Activated CD8-positive, alpha-beta T cell treated with anti-CD3 and anti-CD28 coated beads for 36 hours (primary cell): Measurements from ENCODE around the gene TSPYL1. TPM values are rescaled to one million over a fixed set of nuclear protein-coding genes. Genes with fewer than 3 reads are reported as not detected.

Experiments
- ATAC-seq: fragments of 200-7000 bp; cut with Tn5 transposase; one replicate; pipeline ENCODE4 v1.10.0; 2021; ENCODE audit warnings: mild to moderate bottlenecking, moderate library complexity
- CTCF ChIA-PET: fragments of 350-600 bp; sonication (Branson Sonifier 250); formaldehyde crosslinking; loops from one replicate; lab custom pipeline; 2021; ENCODE audit warnings: antibody characterized with exemption; lab: Charles Lee
- POLR2A ChIA-PET: fragments of 350-600 bp; sonication (Branson Sonifier 250); formaldehyde crosslinking; loops from one replicate; lab custom pipeline; 2021; ENCODE audit warnings: antibody characterized with exemption; lab: Charles Lee
- DNase-seq: peaks from one replicate; pipeline ENCODE4 v3.0.0-alpha.2; 2020
- H3K27ac Mint-ChIP-seq: one replicate; pipeline ENCODE4 v1.8.0; 2021; ENCODE audit warnings: mild to moderate bottlenecking, mixed read lengths
- H3K27me3 Mint-ChIP-seq: one replicate; pipeline ENCODE4 v1.8.0; 2021; ENCODE audit warnings: mixed read lengths
- H3K36me3 Mint-ChIP-seq: one replicate; pipeline ENCODE4 v1.8.0; 2021; ENCODE audit warnings: low read depth, mixed read lengths
- H3K4me1 Mint-ChIP-seq: one replicate; pipeline ENCODE4 v1.8.0; 2021; ENCODE audit warnings: low read depth, mixed read lengths
- H3K4me3 Mint-ChIP-seq: one replicate; pipeline ENCODE4 v1.8.0; 2021; ENCODE audit warnings: mild to moderate bottlenecking, moderate library complexity, mixed read lengths
- H3K9me3 Mint-ChIP-seq: one replicate; pipeline ENCODE4 v1.8.0; 2021; ENCODE audit warnings: mixed read lengths
- intact Hi-C: fragments of 100-400 bp; cut with micrococcal nuclease; formaldehyde crosslinking; loops from one replicate; pipeline ENCODE4 v1.10.0; 2022
- total RNA-seq, 2 experiments: library from RNA; stranded (reverse); gene quantifications; one replicate each; pipeline ENCODE4 v1.2.3, GENCODE V29; 2021
- TF ChIP-seq, protein P1 (sequence below): fragments of 200-600 bp; IDR thresholded peaks from one replicate; pipeline ENCODE4 v1.8.0; 2022; ENCODE audit warnings: antibody characterized with exemption, mild to moderate bottlenecking

TSPYL1 gene
- total RNA-seq, 2 experiments from 2014 or later: 38.5 to 38.6 TPM

DNA sequence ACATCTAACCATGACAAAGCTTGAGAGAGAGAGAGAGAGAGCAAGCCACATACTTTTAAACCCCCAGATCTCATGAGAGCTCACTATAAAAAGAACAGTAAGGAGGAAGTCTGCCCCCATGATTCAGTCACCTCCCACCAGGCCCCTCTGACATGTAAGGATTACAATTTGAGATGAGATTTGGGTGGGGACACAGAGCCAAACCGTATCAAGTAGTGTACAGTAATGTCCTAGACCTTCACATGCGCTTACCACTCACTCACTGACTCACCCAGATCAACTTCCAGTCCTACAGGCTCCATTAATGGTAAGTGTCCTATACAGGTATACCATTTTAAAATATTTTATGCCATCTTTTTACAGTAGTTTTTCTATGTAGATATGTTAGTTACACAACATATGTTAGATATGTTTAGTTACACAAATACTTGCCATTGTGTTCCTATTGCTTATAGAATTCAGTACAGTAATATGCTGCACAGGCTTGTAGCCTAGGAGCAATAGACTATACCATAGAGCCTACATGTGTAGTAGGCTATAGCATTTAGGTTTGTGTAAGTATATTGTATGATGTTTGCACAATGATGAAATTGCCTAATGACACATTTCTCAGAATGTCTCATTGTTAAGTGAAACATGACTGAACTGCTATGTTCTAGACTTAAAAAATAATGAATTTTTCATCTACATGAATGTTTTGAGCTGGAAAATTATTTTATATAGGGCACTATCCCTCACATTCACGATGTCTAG lies 11.7 kb downstream of the TSPYL1 start:
- Mint-ChIP-seq H3K4me1 (peaks cover 27% of the 10 kb centered on the region), H3K27ac (no peak overlapping the region), H3K27me3 (no peaks in the 10 kb centered on the region), H3K4me3 (no peak overlapping the region), H3K36me3 (peaks cover 29% of the 10 kb centered on the region), H3K9me3 (peaks cover 11% of the 10 kb centered on the region)
- intact Hi-C loops: no loop called here
- no peak for DNase-seq
- TF ChIP-seq, protein P1, sequence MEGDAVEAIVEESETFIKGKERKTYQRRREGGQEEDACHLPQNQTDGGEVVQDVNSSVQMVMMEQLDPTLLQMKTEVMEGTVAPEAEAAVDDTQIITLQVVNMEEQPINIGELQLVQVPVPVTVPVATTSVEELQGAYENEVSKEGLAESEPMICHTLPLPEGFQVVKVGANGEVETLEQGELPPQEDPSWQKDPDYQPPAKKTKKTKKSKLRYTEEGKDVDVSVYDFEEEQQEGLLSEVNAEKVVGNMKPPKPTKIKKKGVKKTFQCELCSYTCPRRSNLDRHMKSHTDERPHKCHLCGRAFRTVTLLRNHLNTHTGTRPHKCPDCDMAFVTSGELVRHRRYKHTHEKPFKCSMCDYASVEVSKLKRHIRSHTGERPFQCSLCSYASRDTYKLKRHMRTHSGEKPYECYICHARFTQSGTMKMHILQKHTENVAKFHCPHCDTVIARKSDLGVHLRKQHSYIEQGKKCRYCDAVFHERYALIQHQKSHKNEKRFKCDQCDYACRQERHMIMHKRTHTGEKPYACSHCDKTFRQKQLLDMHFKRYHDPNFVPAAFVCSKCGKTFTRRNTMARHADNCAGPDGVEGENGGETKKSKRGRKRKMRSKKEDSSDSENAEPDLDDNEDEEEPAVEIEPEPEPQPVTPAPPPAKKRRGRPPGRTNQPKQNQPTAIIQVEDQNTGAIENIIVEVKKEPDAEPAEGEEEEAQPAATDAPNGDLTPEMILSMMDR: no peak
- peak; percentile 37 for ATAC-seq
- CTCF ChIA-PET: interaction anchor here (0.7 to 3.4 kb wide), 22 partner anchors 8 to 296 kb away, joined by 3 to 18 read pairs (median 6); partner anchors contain the start of genes TSPYL1 and TSPYL4
- POLR2A ChIA-PET: interaction anchor here (0.9 to 1.3 kb wide), 2 partner anchors 10 to 14 kb away, joined by 4 to 5 read pairs; partner anchors contain the start of gene TSPYL4

DNA sequence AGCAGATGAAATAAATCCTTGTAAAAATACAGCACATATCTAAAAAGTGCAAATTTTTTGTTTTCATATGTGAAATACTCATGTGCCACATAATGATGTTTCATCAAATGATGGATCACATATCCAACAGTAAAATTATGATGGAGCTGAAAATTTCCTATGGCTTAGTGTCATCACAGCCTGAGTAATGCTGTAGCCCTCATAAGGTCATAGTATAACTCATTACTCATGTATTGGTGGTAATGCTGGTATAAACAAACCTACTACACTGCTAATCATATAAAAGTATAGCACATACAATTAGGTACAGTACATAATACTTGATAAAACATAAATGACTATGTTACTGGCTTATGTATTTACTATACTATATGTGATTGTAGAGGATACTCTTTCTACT lies 12.9 kb downstream of the TSPYL1 start:
- no peak overlapping the region for H3K27ac Mint-ChIP-seq
- no peak for ATAC-seq
- POLR2A ChIA-PET: interaction anchor here (0.9 to 1.4 kb wide), 3 partner anchors 11 to 13 kb away, joined by 3 to 5 read pairs (median 4); partner anchors contain the start of gene TSPYL4

DNA sequence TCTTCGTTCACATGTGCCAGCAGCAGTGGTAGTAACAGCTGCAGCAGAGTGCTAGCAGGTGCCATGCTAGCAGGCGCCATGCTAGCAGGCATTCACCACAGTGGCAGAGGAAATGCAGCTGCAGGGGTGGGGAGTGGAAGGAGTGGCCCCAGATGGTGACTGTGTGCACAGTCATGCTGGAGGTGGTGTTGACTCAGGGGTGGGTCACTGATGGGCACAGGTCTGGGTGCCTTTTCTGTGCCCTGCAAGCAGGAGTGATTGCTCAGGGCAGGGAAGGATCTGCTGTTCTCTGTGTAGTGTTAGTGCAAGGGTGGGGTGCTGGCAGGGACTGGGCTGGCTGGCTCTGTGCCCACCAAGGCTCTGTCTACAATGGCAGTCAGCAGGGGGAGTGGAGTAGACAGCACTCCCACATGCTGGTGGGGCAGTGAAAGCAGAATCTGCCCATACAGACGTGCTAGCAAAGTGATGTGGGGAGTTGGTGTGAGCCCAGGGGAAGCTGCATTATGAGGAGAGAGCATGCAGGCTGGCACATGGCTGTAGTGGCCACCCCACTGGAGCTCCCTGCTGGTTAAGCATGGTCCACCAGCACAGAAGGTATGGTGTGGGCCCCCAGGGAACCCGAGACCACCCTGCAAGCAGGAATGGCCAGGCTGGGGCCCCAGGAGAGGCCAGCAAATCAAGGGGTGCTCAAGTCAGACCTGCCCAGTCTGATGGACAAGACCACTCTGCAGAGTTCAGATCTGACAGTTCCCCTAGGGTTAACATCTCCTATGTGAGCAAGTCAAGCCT lies 14.5 kb downstream of the TSPYL1 start:
- ATAC-seq (peak; percentile 54), DNase-seq (no peak)
- no peak overlapping the region for H3K4me3 Mint-ChIP-seq
- intact Hi-C loops: no loop called here
- ChIA-PET POLR2A (interaction anchor here (0.7 to 1.4 kb wide), 3 partner anchors 9 to 15 kb away, joined by 3 to 4 read pairs (median 3); partner anchors contain the start of gene TSPYL1), CTCF (interaction anchor here (1.4 kb wide), 1 partner anchor 22 kb away, joined by 4 read pairs; no protein-coding TSS in a partner anchor)
- H3K9me3 Mint-ChIP-seq: peaks cover 14% of the 10 kb centered on the region
- H3K36me3 Mint-ChIP-seq: peaks cover 46% of the 10 kb centered on the region
- peaks cover 40% of the 10 kb centered on the region for H3K4me1 Mint-ChIP-seq
- no peak overlapping the region for H3K27ac Mint-ChIP-seq
- H3K27me3 Mint-ChIP-seq: no peaks in the 10 kb centered on the region
- TF ChIP-seq, protein P1: no peak

More for the DNA sequence above, 12.9 kb downstream of the TSPYL1 start:
- Mint-ChIP-seq H3K4me3 (no peak overlapping the region), H3K27me3 (no peaks in the 10 kb centered on the region), H3K9me3 (peaks cover 14% of the 10 kb centered on the region), H3K36me3 (peaks cover 36% of the 10 kb centered on the region), H3K4me1 (peaks cover 27% of the 10 kb centered on the region)
- TF ChIP-seq, protein P1: no peak
- no peak for DNase-seq
- CTCF ChIA-PET: interaction anchor here (1.2 to 3.4 kb wide), 6 partner anchors 10 to 267 kb away, joined by 3 to 18 read pairs (median 9); no protein-coding TSS in a partner anchor
- intact Hi-C loops: no loop called here

DNA sequence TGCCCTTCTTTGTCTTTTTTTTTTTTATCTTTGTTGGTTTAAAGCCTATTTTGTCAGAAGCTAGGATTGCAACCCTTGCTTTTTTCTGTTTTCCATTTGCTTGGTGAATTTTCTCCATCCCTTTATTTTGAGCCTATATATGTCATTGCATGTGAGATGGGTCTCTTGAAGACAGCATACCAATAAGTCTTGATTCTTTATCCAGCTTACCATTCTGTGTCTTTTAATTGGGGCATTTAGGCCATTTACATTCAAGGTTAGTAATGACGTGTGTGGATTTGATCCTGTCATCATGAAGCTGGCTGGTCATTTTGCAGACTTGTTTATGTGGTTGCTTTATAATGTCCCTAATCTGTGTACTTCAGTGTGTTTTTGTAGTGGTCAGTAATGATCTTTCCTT lies 16.4 kb downstream of the TSPYL1 start:
- no peaks in the 10 kb centered on the region for H3K27me3 Mint-ChIP-seq
- H3K27ac Mint-ChIP-seq: no peak overlapping the region
- H3K4me1 Mint-ChIP-seq: peaks cover 36% of the 10 kb centered on the region
- ChIA-PET CTCF (no interaction called here), POLR2A (interaction anchor here (0.5 kb wide), 1 partner anchor 14 kb away, joined by 3 read pairs; no protein-coding TSS in a partner anchor)
- ATAC-seq (no peak), DNase-seq (no peak)
- intact Hi-C loops: no loop called here
- peaks cover 14% of the 10 kb centered on the region for H3K9me3 Mint-ChIP-seq
- TF ChIP-seq, protein P1: no peak
- no peak overlapping the region for H3K4me3 Mint-ChIP-seq
- H3K36me3 Mint-ChIP-seq: peaks cover 57% of the 10 kb centered on the region
